GM21447 (cell line): Measurements from ENCODE around the gene RIPK4.
"Not testable (repeated sequence)": the region's sequence is repeated elsewhere in the genome, so short reads cannot be mapped to it uniquely, and the experiment has no call there.

Experiments used
- ATAC-seq: cut with Tn5 transposase; IDR thresholded peaks from one replicate; pipeline ENCODE4 v1.9.1; 2021; ENCODE audit not compliant: unreplicated experiment

The RIPK4 gene

DNA sequence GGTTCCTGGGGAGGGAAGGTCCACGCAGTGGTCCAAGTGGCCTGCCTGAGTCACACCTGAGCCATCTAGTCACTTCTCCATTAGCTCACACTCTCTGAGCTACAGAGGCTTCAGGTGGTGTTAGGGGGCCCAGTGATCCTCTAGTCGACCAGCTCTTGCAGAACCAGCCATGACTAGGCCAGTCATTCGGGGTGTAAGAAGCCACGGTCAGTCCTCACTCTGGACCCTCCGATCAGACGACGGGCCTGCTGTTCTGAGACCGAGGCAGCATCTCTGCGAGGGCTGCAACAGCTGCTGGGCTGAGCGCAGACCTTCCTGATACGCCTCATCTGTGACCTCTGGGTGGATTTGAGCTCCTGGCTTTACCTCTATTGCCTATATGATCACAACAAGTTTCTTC, 68.8 kb downstream of the RIPK4 start:
- no peak for ATAC-seq

- ATAC-seq = no peak
These were observed 71.3 kb downstream of the RIPK4 start for GRCh38 chr21:41695513-41695912.

DNA sequence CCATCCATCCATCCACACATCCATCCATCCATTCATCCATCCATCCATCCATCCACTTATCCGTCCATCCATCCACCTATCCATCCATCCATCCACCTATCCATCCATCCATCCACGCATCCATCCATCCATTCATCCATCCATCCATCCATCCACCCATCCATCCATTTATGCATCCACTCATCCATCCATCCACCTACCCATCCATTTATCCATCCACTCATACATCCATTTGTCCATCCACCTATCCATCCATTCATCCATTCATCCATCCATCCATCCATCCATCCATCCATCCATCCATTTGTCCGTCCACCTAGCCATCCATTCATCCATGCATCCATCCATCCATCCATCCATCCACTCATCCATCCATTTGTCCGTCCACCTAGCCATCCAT, 72.8 kb downstream of the RIPK4 start:
- ATAC-seq = not testable (repeated sequence)

- no peak for ATAC-seq
These were observed 74.7 kb downstream of the RIPK4 start for GRCh38 chr21:41692185-41692565.

DNA sequence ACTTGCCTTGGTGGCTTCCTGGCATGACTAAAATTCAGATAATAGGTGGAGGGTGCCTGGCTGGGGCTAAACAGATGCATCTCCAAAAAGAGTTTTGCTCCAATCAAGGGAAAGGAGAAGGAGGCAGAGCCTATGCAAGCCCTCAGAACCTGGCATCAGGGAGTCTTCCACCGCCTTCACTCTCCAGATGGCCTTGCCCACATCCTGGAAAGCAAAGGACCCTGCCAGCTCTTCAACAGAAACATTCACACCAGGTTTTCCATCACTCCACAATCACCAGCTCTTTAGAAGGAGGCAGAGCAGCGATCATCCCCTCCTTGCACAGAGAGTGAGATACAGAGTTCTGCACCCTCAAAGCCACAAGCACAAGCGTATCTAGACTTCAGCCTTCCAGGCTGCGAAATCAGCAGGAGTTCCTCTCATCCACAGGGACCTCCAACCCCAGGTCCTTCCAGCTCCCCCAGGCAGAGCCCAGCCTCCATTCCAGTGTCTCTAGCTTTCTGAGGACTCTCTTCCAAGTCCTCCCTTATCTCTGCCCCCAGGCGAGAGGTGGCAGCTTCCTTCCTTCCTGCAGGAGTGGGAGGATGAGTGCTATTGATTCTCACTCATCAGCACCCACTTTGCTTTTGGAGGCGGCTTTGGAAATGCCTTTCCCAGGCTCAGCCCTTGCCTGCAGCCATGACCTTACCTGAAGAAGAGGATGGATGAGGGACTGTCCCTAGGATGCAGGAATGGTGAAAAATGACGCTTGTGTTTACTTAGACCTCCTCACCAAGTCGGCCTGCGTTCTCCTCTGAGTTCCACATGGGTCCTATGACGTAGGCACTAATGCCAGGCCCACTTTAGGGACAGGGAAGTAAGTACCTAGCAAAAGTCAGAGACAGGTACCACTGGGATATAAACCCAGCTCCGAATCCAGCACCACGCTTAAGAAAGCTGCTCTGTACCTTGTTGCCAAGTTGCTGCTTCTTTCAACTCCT, 75.4 kb downstream of the RIPK4 start:
- ATAC-seq = no peak
